Measurements from ENCODE around the gene SLC25A26. TPM values are rescaled to one million over a fixed set of nuclear protein-coding genes. Genes with fewer than 3 reads are reported as not detected.

SLC25A26 gene
- total RNA-seq, result 10 to 100 TPM; 14.1 to 25.5 (median 17.9) TPM
- 10 to 100 TPM; 44.8 to 51.3 TPM for polyA plus RNA-seq
- 34.1 reads per million, percentile 63 among the genes with 10 or more reads in this experiment for total RNA-seq

DNA sequence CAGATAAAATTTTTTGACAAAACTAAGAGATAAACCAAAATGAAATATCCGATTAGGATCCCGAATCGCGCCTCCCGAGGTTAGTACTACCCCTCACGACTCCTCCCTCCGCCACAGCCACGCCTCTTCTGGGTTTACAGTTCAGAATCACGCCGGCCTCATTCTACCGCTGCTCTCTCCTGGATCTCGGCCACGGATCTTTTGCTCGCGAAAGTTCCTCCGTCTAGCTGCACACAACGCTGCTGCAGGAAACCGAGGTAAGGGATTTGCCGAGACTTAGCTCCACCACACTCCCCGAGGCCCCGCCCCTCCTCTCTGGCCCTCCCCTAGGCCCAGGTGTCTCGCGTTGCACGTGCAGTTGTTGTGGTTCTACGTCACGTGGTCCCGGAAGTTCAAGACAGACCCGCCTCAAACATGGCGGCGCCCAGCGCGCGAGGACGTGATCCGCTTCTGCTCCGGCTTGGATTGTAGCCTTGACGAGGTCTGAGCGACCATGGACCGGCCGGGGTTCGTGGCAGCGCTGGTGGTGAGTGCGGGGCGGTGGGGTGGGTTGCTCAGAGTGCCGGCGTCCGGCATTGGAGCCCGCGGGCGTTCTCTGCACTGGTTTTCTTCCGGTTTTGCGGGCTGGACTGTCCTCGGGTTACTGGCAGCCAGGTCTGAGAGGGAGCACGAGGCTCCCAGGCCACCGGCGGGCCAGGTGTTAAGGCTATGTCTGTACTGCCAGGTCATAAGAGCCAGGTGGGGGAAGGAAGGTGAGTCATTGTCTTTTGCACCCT lies at the start of gene SLC25A26:
SLC25A26 (plus strand) TSS at position 400 of the 776 bp plus-strand sequence; CDS start at position 494, 94 bp downstream.
- H3K27ac ChIP-seq (ENCODE audit: low read depth, low read length), result peak within 1 kb of the TSS; percentile 90
- intact Hi-C loops (cut with micrococcal nuclease), result loop anchor here (1.0 to 5.0 kb wide), 6 partner anchors 173 to 1435 kb away; partner anchors contain the start of genes KBTBD8 (in 2 of the 2) and LRIG1 (in 2 of the 2)
- no peaks in the 10 kb centered on the region for H3K27me3 ChIP-seq (ENCODE audit: control insufficient read depth in 2 of 2, insufficient read depth in 2 of 2, low read length in 2 of 2)
- no peaks in the 10 kb centered on the region for H3K9me3 ChIP-seq (ENCODE audit: control insufficient read depth in 2 of 3, low read length in 3 of 3)
- peaks cover 0 to 2% (median 0%) of the 10 kb centered on the region in 5 donors for H3K27me3 Mint-ChIP-seq
- H3K4me1 Mint-ChIP-seq, result peaks cover 15 to 55% (median 44%) of the 10 kb centered on the region in 7 donors
- peaks cover 14 to 28% (median 19%) of the 10 kb centered on the region in 5 donors for H3K36me3 Mint-ChIP-seq
- peak within 1 kb of the TSS; percentile 91 to 99 (median 96) for H3K4me3 Mint-ChIP-seq
- H3K36me3 ChIP-seq (ENCODE audit: control insufficient read depth in 2 of 3, insufficient read depth in 3 of 3, low read length in 3 of 3), result peaks cover 0 to 11% (median 0%) of the 10 kb centered on the region in 3 experiments
- peaks cover 7% of the 10 kb centered on the region in 2 donors for H3K4me1 ChIP-seq (ENCODE audit: control insufficient read depth in 2 of 2, insufficient read depth in 2 of 2, low read length in 2 of 2)
- POLR2A ChIA-PET, result interaction anchor here (0.6 to 1.5 kb wide), 4 partner anchors 10 to 777 kb away, joined by 3 to 4 read pairs (median 3); partner anchors contain the start of gene KBTBD8
- DNase-seq, result peak; percentile 90 to 99 (median 97)
- CTCF ChIA-PET, result no interaction called here
- ATAC-seq, result peak; percentile 99
- peak within 1 kb of the TSS; percentile 70 for H3K4me3 ChIP-seq (ENCODE audit: low read length)
- peak within 1 kb of the TSS; percentile 85 to 98 (median 95) for H3K27ac Mint-ChIP-seq
- no peaks in the 10 kb centered on the region for H3K9me3 Mint-ChIP-seq

DNA sequence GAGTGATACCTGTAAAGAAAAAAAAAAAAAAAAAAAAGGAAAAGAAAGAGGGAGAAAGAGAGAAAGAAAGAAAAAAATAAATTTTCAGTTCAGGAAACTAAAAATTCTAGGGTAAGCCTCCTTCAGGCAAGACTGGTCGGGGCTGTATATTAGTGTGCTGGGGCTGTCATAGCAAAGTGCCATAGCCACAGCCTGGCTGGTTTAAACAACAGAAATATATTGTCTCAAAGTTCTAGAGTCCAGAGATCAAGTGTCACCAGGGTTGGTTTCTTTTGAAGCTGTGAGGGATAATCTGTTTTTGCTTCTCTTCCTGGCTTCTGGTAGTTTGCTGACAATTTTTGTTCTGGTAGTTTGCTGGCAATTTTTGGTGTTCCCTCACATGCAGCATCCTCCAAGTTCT lies 48.4 kb upstream of the SLC25A26 start:
- no peaks in the 10 kb centered on the region for H3K4me1 Mint-ChIP-seq
- no peaks in the 10 kb centered on the region for H3K4me1 ChIP-seq (ENCODE audit: control insufficient read depth in 2 of 2, insufficient read depth in 2 of 2, low read length in 2 of 2)
- no peak for DNase-seq
- H3K9me3 ChIP-seq (ENCODE audit: control insufficient read depth in 2 of 3, low read length in 3 of 3), result no peaks in the 10 kb centered on the region
- no peak overlapping the region for H3K27ac ChIP-seq (ENCODE audit: low read depth, low read length)
- H3K36me3 Mint-ChIP-seq, result no peaks in the 10 kb centered on the region
- H3K27me3 ChIP-seq (ENCODE audit: control insufficient read depth in 2 of 2, insufficient read depth in 2 of 2, low read length in 2 of 2), result peaks cover 0 to 5% of the 10 kb centered on the region in 2 donors
- POLR2A ChIA-PET, result no interaction called here
- peaks cover 0 to 3% (median 0%) of the 10 kb centered on the region in 11 donors for H3K9me3 Mint-ChIP-seq
- H3K27me3 Mint-ChIP-seq, result peaks cover 0 to 17% (median 12%) of the 10 kb centered on the region in 5 donors
- CTCF ChIA-PET, result no interaction called here
- no peak overlapping the region for H3K27ac Mint-ChIP-seq
- H3K4me3 ChIP-seq (ENCODE audit: low read length), result no peak overlapping the region
- intact Hi-C loops (cut with micrococcal nuclease), result no loop called here
- no peak for ATAC-seq
- no peaks in the 10 kb centered on the region for H3K36me3 ChIP-seq (ENCODE audit: control insufficient read depth in 2 of 3, insufficient read depth in 3 of 3, low read length in 3 of 3)
- no peak overlapping the region for H3K4me3 Mint-ChIP-seq

DNA sequence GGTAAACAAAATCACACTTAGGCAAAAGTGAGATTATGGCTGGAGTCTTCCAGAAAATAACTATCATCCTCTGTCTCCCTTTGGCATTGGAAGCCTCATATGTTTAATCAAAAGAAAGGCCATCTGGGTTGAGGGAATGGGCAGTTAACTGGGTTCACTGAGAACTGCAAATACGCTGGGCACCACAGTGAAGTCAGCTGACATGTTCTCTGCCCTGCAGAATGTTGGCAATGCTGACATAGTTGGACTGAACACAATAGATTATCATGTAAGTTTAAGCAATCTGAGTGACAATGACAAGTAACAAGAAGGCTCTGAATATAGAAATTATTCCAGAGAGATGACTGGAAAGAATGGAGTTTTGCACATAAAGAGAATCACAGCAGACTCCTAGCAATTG lies 43.8 kb upstream of the SLC25A26 start:
- no peak overlapping the region for H3K4me3 ChIP-seq (ENCODE audit: low read length)
- no peaks in the 10 kb centered on the region for H3K36me3 ChIP-seq (ENCODE audit: control insufficient read depth in 2 of 3, insufficient read depth in 3 of 3, low read length in 3 of 3)
- no peaks in the 10 kb centered on the region for H3K9me3 ChIP-seq (ENCODE audit: control insufficient read depth in 2 of 3, low read length in 3 of 3)
- ChIA-PET CTCF (no interaction called here), POLR2A (no interaction called here)
- Mint-ChIP-seq H3K36me3 (no peaks in the 10 kb centered on the region), H3K27ac (no peak overlapping the region), H3K4me3 (no peak overlapping the region), H3K4me1 (no peaks in the 10 kb centered on the region), H3K9me3 (no peaks in the 10 kb centered on the region), H3K27me3 (peaks cover 0 to 13% (median 7%) of the 10 kb centered on the region in 5 donors)
- intact Hi-C loops (cut with micrococcal nuclease), result no loop called here
- no peaks in the 10 kb centered on the region for H3K4me1 ChIP-seq (ENCODE audit: control insufficient read depth in 2 of 2, insufficient read depth in 2 of 2, low read length in 2 of 2)
- H3K27me3 ChIP-seq (ENCODE audit: control insufficient read depth in 2 of 2, insufficient read depth in 2 of 2, low read length in 2 of 2), result peaks cover 0 to 5% of the 10 kb centered on the region in 2 donors
- ATAC-seq, result no peak
- H3K27ac ChIP-seq (ENCODE audit: low read depth, low read length), result no peak overlapping the region
- no peak for DNase-seq

GRCh38 chr3:66178206-66178605 lies 42.6 kb upstream of the SLC25A26 start:
- Mint-ChIP-seq H3K27ac (no peak overlapping the region), H3K4me3 (no peak overlapping the region), H3K27me3 (peaks cover 0 to 5% (median 0%) of the 10 kb centered on the region in 5 donors), H3K4me1 (no peaks in the 10 kb centered on the region), H3K36me3 (no peaks in the 10 kb centered on the region), H3K9me3 (no peaks in the 10 kb centered on the region)
- Histone ChIP-seq H3K27me3 (ENCODE audit: control insufficient read depth in 2 of 2, insufficient read depth in 2 of 2, low read length in 2 of 2) (no peaks in the 10 kb centered on the region), H3K4me3 (ENCODE audit: low read length) (no peak overlapping the region), H3K4me1 (ENCODE audit: control insufficient read depth in 2 of 2, insufficient read depth in 2 of 2, low read length in 2 of 2) (no peaks in the 10 kb centered on the region), H3K9me3 (ENCODE audit: control insufficient read depth in 2 of 3, low read length in 3 of 3) (no peaks in the 10 kb centered on the region), H3K27ac (ENCODE audit: low read depth, low read length) (no peak overlapping the region), H3K36me3 (ENCODE audit: control insufficient read depth in 2 of 3, insufficient read depth in 3 of 3, low read length in 3 of 3) (no peaks in the 10 kb centered on the region)
- ATAC-seq, result no peak
- intact Hi-C loops (cut with micrococcal nuclease), result no loop called here
- POLR2A ChIA-PET, result no interaction called here
- no peak for DNase-seq
- CTCF ChIA-PET, result no interaction called here

- no peaks in the 10 kb centered on the region for H3K4me1 ChIP-seq (ENCODE audit: control insufficient read depth in 2 of 2, insufficient read depth in 2 of 2, low read length in 2 of 2)
- no peak for ATAC-seq
- H3K36me3 ChIP-seq (ENCODE audit: control insufficient read depth in 2 of 3, insufficient read depth in 3 of 3, low read length in 3 of 3), result no peaks in the 10 kb centered on the region
- no peaks in the 10 kb centered on the region for H3K4me1 Mint-ChIP-seq
- no peaks in the 10 kb centered on the region for H3K27me3 Mint-ChIP-seq
- peaks cover 0 to 2% (median 0%) of the 10 kb centered on the region in 11 donors for H3K9me3 Mint-ChIP-seq
- H3K4me3 ChIP-seq (ENCODE audit: low read length), result no peak overlapping the region
- CTCF ChIA-PET, result no interaction called here
- DNase-seq, result no peak
- POLR2A ChIA-PET, result no interaction called here
- no peaks in the 10 kb centered on the region for H3K36me3 Mint-ChIP-seq
- intact Hi-C loops (cut with micrococcal nuclease), result no loop called here
- H3K9me3 ChIP-seq (ENCODE audit: control insufficient read depth in 2 of 3, low read length in 3 of 3), result no peaks in the 10 kb centered on the region
- no peaks in the 10 kb centered on the region for H3K27me3 ChIP-seq (ENCODE audit: control insufficient read depth in 2 of 2, insufficient read depth in 2 of 2, low read length in 2 of 2)
- H3K27ac ChIP-seq (ENCODE audit: low read depth, low read length), result no peak overlapping the region
- H3K4me3 Mint-ChIP-seq, result no peak overlapping the region
- H3K27ac Mint-ChIP-seq, result no peak overlapping the region
Measured at GRCh38 chr3:66179793-66180192, 41.0 kb upstream of the SLC25A26 start.

GRCh38 chr3:66181764-66182163 lies 39.0 kb upstream of the SLC25A26 start:
- intact Hi-C loops (cut with micrococcal nuclease), result no loop called here
- no peaks in the 10 kb centered on the region for H3K9me3 ChIP-seq (ENCODE audit: control insufficient read depth in 2 of 3, low read length in 3 of 3)
- H3K27me3 ChIP-seq (ENCODE audit: control insufficient read depth in 2 of 2, insufficient read depth in 2 of 2, low read length in 2 of 2), result no peaks in the 10 kb centered on the region
- CTCF ChIA-PET, result no interaction called here
- no peaks in the 10 kb centered on the region for H3K27me3 Mint-ChIP-seq
- no peak for DNase-seq
- H3K4me1 ChIP-seq (ENCODE audit: control insufficient read depth in 2 of 2, insufficient read depth in 2 of 2, low read length in 2 of 2), result no peaks in the 10 kb centered on the region
- POLR2A ChIA-PET, result no interaction called here
- H3K27ac Mint-ChIP-seq, result no peak overlapping the region
- H3K27ac ChIP-seq (ENCODE audit: low read depth, low read length), result no peak overlapping the region
- H3K4me3 ChIP-seq (ENCODE audit: low read length), result no peak overlapping the region
- no peak for ATAC-seq
- H3K36me3 Mint-ChIP-seq, result no peaks in the 10 kb centered on the region
- no peaks in the 10 kb centered on the region for H3K36me3 ChIP-seq (ENCODE audit: control insufficient read depth in 2 of 3, insufficient read depth in 3 of 3, low read length in 3 of 3)
- H3K4me3 Mint-ChIP-seq, result no peak overlapping the region
- no peaks in the 10 kb centered on the region for H3K4me1 Mint-ChIP-seq
- H3K9me3 Mint-ChIP-seq, result peaks cover 0 to 8% (median 0%) of the 10 kb centered on the region in 11 donors

- Mint-ChIP-seq H3K4me3 (no peak overlapping the region), H3K27me3 (no peaks in the 10 kb centered on the region), H3K4me1 (no peaks in the 10 kb centered on the region), H3K36me3 (no peaks in the 10 kb centered on the region), H3K27ac (no peak overlapping the region), H3K9me3 (peaks cover 0 to 8% (median 0%) of the 10 kb centered on the region in 11 donors)
- H3K27ac ChIP-seq (ENCODE audit: low read depth, low read length), result no peak overlapping the region
- no peaks in the 10 kb centered on the region for H3K4me1 ChIP-seq (ENCODE audit: control insufficient read depth in 2 of 2, insufficient read depth in 2 of 2, low read length in 2 of 2)
- ChIA-PET CTCF (no interaction called here), POLR2A (no interaction called here)
- H3K27me3 ChIP-seq (ENCODE audit: control insufficient read depth in 2 of 2, insufficient read depth in 2 of 2, low read length in 2 of 2), result no peaks in the 10 kb centered on the region
- no peak overlapping the region for H3K4me3 ChIP-seq (ENCODE audit: low read length)
- H3K36me3 ChIP-seq (ENCODE audit: control insufficient read depth in 2 of 3, insufficient read depth in 3 of 3, low read length in 3 of 3), result no peaks in the 10 kb centered on the region
- intact Hi-C loops (cut with micrococcal nuclease), result no loop called here
- no peak for ATAC-seq
- no peaks in the 10 kb centered on the region for H3K9me3 ChIP-seq (ENCODE audit: control insufficient read depth in 2 of 3, low read length in 3 of 3)
- no peak for DNase-seq
Measured at GRCh38 chr3:66182246-66182645, 38.6 kb upstream of the SLC25A26 start.
